Breast epithelium (tissue), 4 donors: ENCODE results near the gene CCDC171. TPM values are rescaled to one million over a fixed set of nuclear protein-coding genes. Genes with fewer than 3 reads are reported as not detected.

ENCODE experiments used
- DNase-seq, 2 donors: peaks; one replicate each; pipeline ENCODE4 v3.0.0-alpha.2; 2019; ENCODE audit warnings: low spot score in 2 of 2
- H3K27ac ChIP-seq, 2 donors: fragments of 200-600 bp; sonication (generic) in 1 of 2; one replicate each; pipeline ENCODE4 v1.5.1; 2016 to 2019; ENCODE audit warnings: mild to moderate bottlenecking in 1 of 2
- H3K27me3 ChIP-seq, 2 donors: fragments of 200-600 bp; sonication (generic) in 1 of 2; one replicate each; pipeline versions ENCODE4 v1.5.1 to v1.6.0; 2017 to 2019; ENCODE audit warnings: control low read depth in 1 of 2, mild to moderate bottlenecking in 1 of 2
- H3K36me3 ChIP-seq: fragments of 200-600 bp; one replicate; pipeline ENCODE4 v1.5.1; 2019
- H3K4me1 ChIP-seq, 2 donors: fragments of 200-600 bp; sonication (generic); one replicate each; pipeline ENCODE4 v1.5.1; 2016 to 2019; ENCODE audit warnings: control low read depth in 1 of 2
- H3K4me3 ChIP-seq, 3 donors: fragments of 200-600 bp; sonication (generic); 1 replicate in 2 of 3; 2 replicates in 1 of 3; pipeline ENCODE4 v1.5.1; 2016 to 2019; ENCODE audit warnings: mild to moderate bottlenecking in 3 of 3, moderate library complexity in 2 of 3
- H3K9me3 ChIP-seq, 2 donors: fragments of 200-600 bp; sonication (generic) in 1 of 2; one replicate each; pipeline ENCODE4 v1.5.1; 2016 to 2019; ENCODE audit warnings: control low read depth in 1 of 2
- CTCF ChIP-seq, 3 donors: fragments of 450-650 bp; IDR thresholded peaks; one replicate each; pipeline ENCODE4 v1.5.1; 2016 to 2017; ENCODE audit warnings: antibody characterized with exemption in 3 of 3, mild to moderate bottlenecking in 3 of 3, moderate library complexity in 3 of 3
- POLR2A ChIP-seq: fragments of 450-650 bp; IDR thresholded peaks from one replicate; pipeline ENCODE4 v1.6.1; 2016; ENCODE audit warnings: antibody characterized with exemption, mild to moderate bottlenecking, moderate library complexity
- POLR2AphosphoS5 ChIP-seq, 3 donors: sonication (generic); formaldehyde crosslinking; IDR thresholded peaks; one replicate each; pipeline ENCODE4 v1.6.1; 2017; ENCODE audit warnings: antibody characterized with exemption in 3 of 3
- intact Hi-C: fragments of 100-400 bp; cut with DNase I; formaldehyde crosslinking; loops from one replicate; pipeline ENCODE4 v1.15.1; 2023; ENCODE audit warnings: low total_unique reads
- total RNA-seq, 3 donors: library from RNA; depleted of rRNA; stranded (reverse); fragments of >200 nt; gene quantifications; one replicate each; pipeline ENCODE4 v1.1.0, GENCODE V29; 2016

Gene CCDC171
- total RNA-seq, 3 donors from 2014 or later = 4.8 to 8.8 (median 5.6) TPM

DNA sequence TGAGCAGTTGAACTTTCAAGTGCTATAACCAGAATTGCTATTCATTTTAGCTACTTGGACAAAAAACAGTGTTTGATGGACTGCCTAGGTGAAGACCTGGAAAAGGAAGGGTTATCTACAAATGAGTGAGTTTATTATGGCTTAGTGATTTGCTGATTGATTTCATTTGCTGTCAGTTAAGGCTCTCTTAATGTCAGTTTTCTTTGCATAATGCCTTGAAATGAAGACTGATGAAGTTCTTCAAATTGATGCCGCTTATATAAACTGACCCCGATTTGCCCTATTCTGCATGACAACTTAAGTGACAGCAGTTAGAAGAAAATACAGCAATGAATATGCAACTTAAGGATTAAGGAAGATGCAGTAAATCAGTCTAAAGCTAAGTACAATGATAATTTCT, 332.6 kb downstream of the CCDC171 start:
- no peaks in the 10 kb centered on the region for H3K27me3 ChIP-seq
- no peak overlapping the region for H3K4me3 ChIP-seq
- intact Hi-C loops = no loop called here
- no peaks in the 10 kb centered on the region for H3K9me3 ChIP-seq
- no peak overlapping the region for H3K27ac ChIP-seq
- no peaks in the 10 kb centered on the region for H3K36me3 ChIP-seq
- TF ChIP-seq POLR2A = no peak
- no peak for TF ChIP-seq CTCF (IDR thresholded peaks at IDR 0.05)
- no peak for TF ChIP-seq POLR2AphosphoS5 (IDR thresholded peaks at IDR 0.05)
- H3K4me1 ChIP-seq = no peaks in the 10 kb centered on the region
- DNase-seq = no peak

DNA sequence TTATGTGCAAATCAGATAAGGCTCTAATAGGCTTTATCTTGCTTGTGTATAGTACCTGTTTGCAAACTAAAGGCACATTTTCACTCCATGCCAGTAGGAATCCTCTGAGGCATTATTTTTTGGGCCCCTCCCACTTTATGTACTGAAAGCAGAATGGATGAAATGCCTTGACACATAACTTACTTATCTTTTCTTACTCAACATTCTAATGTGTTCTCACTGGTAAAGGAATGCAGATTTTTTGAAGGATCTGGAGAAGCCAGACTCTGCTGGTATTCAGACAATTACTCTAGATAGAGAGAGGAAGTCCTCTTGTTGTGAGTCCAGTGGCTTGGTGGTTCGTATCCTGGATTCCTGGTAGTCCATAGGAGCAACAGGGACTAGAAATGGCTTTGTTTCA, 336.7 kb downstream of the CCDC171 start:
- TF ChIP-seq POLR2A (no peak), POLR2AphosphoS5 (IDR thresholded peaks at IDR 0.05) (no peak), CTCF (IDR thresholded peaks at IDR 0.05) (no peak)
- no peaks in the 10 kb centered on the region for H3K27me3 ChIP-seq
- H3K4me3 ChIP-seq = no peak overlapping the region
- peaks cover 0 to 11% of the 10 kb centered on the region in 2 donors for H3K9me3 ChIP-seq
- H3K27ac ChIP-seq = no peak overlapping the region
- no peak for DNase-seq
- no peaks in the 10 kb centered on the region for H3K36me3 ChIP-seq
- intact Hi-C loops = no loop called here
- H3K4me1 ChIP-seq = no peaks in the 10 kb centered on the region

DNA sequence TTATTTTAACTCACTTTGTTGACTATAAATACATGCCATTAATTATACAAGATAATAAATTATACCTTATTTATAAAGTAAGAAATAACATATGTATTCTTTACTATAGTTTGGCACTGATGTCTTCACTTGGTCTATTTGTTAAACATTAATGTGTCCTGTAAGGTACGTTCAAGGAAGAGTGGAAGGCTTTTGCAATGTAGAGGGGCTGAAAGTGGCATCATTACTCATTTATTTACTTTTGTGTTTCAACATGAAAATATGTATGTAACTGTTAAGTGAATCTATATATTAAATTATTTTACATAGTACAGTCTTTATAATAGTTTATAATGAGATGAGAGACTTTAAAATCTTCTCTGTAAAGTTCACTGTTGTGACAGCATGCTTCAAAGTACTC, 348.7 kb downstream of the CCDC171 start:
- H3K36me3 ChIP-seq = no peaks in the 10 kb centered on the region
- intact Hi-C loops = no loop called here
- TF ChIP-seq POLR2A (no peak), CTCF (IDR thresholded peaks at IDR 0.05) (no peak), POLR2AphosphoS5 (IDR thresholded peaks at IDR 0.05) (no peak)
- peaks cover 10 to 22% of the 10 kb centered on the region in 2 donors for H3K9me3 ChIP-seq
- DNase-seq = no peak
- H3K27me3 ChIP-seq = no peaks in the 10 kb centered on the region
- H3K4me1 ChIP-seq = no peaks in the 10 kb centered on the region
- H3K4me3 ChIP-seq = no peak overlapping the region
- no peak overlapping the region for H3K27ac ChIP-seq

DNA sequence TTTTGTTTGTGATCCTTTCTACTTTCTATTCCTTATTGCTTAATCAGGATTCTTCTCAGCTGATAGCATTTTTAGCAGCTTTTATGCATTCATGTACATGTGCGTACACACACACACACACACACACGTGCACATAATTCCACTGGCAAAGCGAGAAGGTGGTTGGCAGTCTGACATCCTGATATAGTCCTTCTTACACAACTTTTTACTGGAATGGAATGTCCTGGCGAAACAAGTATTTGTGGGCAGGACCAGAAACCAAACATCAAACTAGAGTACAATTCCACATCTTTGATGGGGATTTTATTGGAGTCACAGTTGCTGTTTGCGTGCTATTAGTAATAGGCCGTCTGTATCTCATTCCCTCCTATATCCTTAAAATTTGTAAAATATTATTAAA, 356.5 kb downstream of the CCDC171 start:
- Histone ChIP-seq H3K36me3 (no peaks in the 10 kb centered on the region), H3K4me1 (no peaks in the 10 kb centered on the region), H3K27ac (no peak overlapping the region), H3K27me3 (no peaks in the 10 kb centered on the region), H3K9me3 (peaks cover 9 to 23% of the 10 kb centered on the region in 2 donors), H3K4me3 (no peak overlapping the region)
- no peak for DNase-seq
- TF ChIP-seq POLR2AphosphoS5 (IDR thresholded peaks at IDR 0.05) = no peak
- TF ChIP-seq POLR2A = no peak
- TF ChIP-seq CTCF (IDR thresholded peaks at IDR 0.05) = no peak
- intact Hi-C loops = no loop called here

GRCh38 chr9:15915711-15916110, 362.9 kb downstream of the CCDC171 start:
- no peak overlapping the region for H3K4me3 ChIP-seq
- H3K27ac ChIP-seq = no peak overlapping the region
- TF ChIP-seq POLR2AphosphoS5 (IDR thresholded peaks at IDR 0.05) (no peak), CTCF (IDR thresholded peaks at IDR 0.05) (no peak)
- intact Hi-C loops = no loop called here
- no peak for DNase-seq
- H3K27me3 ChIP-seq = no peaks in the 10 kb centered on the region
- H3K4me1 ChIP-seq = no peaks in the 10 kb centered on the region
- H3K36me3 ChIP-seq = no peaks in the 10 kb centered on the region
- peaks cover 18 to 24% of the 10 kb centered on the region in 2 donors for H3K9me3 ChIP-seq
